GM12878 (cell line): ENCODE results near the gene STK32A. TPM values are rescaled to one million over a fixed set of nuclear protein-coding genes. Genes with fewer than 3 reads are reported as not detected.

Experiments used
- ATAC-seq: fragments of 200-7000 bp; cut with Tn5 transposase; 3 replicates; pipeline ENCODE4 v1.9.1; 2020; ENCODE audit warnings: mild to moderate bottlenecking, moderate library complexity
- BruUV-seq: library from RNA; stranded (reverse); fragments of 400-500 nt; replicated peaks from 2 replicates; lab custom pipeline; 2021; lab: Mats Ljungman, UMichigan
- CTCF ChIA-PET: fragments of 300-600 bp; sonication (Branson Sonifier 250); formaldehyde crosslinking; extraction: SDS; loops from one replicate; lab custom pipeline; 2021; ENCODE audit warnings: inconsistent platforms; lab: Yijun Ruan, JAX
- POLR2A ChIA-PET: fragments of 350-600 bp; formaldehyde crosslinking; extraction: SDS; loops from one replicate; lab custom pipeline; 2021; ENCODE audit warnings: inconsistent platforms; lab: Charles Lee
- RAD21 ChIA-PET: fragments of 300-600 bp; sonication (Branson Sonifier 250); formaldehyde crosslinking; loops from one replicate; lab custom pipeline; 2023; ENCODE audit warnings: antibody characterized with exemption; ENCODE audit not compliant: unreplicated experiment; lab: Charles Lee
- SMC1A ChIA-PET: fragments of 300-600 bp; sonication (Branson Sonifier 250); formaldehyde crosslinking; loops from one replicate; lab custom pipeline; 2023; ENCODE audit not compliant: unreplicated experiment, uncharacterized antibody; lab: Charles Lee
- DNase-seq: peaks from one replicate; pipeline ENCODE4 v3.0.0-alpha.2; 2011; ENCODE audit warnings: low read depth, low spot score
- FAIRE-seq: peaks from 3 replicates; lab custom pipeline; 2011; peaks lifted over from hg19 to GRCh38; lab: Jason Lieb, UNC
- H2AFZ ChIP-seq: 2 replicates; pipeline ENCODE4 v1.6.0; 2011; ENCODE audit warnings: low read depth, low read length, control low read depth; ENCODE audit not compliant: control insufficient read depth
- H3K27ac ChIP-seq: 2 replicates; pipeline ENCODE4 v1.5.1; 2011; ENCODE audit warnings: control low read depth; ENCODE audit not compliant: control insufficient read depth, insufficient read depth
- H3K27me3 ChIP-seq, 2 experiments: replicated peaks in 1 of 2; 2 replicates each; pipeline versions ENCODE4 v1.6.0 to v1.6.1; 2011; ENCODE audit warnings: low read length in 1 of 2; ENCODE audit not compliant: control insufficient read depth in 2 of 2, insufficient read depth in 2 of 2
- H3K36me3 ChIP-seq, 2 experiments: 2 replicates each; pipeline ENCODE4 v1.5.1; 2011; ENCODE audit warnings: low read length in 1 of 2; ENCODE audit not compliant: control insufficient read depth in 2 of 2, insufficient read depth in 2 of 2
- H3K4me1 ChIP-seq: 2 replicates; pipeline ENCODE4 v1.6.1; 2011; ENCODE audit warnings: mild to moderate bottlenecking, low read length, moderate library complexity, mixed read lengths; ENCODE audit not compliant: control insufficient read depth, insufficient read depth
- H3K4me2 ChIP-seq: 2 replicates; pipeline ENCODE4 v1.6.0; 2011; ENCODE audit warnings: control low read depth; ENCODE audit not compliant: control insufficient read depth, insufficient read depth
- H3K4me3 ChIP-seq: fragments of 200-600 bp; sonication (generic); 2 replicates; pipeline ENCODE4 v1.5.1; 2016
- H3K79me2 ChIP-seq: 2 replicates; pipeline ENCODE4 v1.6.0; 2011; ENCODE audit warnings: low read length; ENCODE audit not compliant: control insufficient read depth, insufficient read depth
- H3K9ac ChIP-seq: 2 replicates; pipeline ENCODE4 v1.8.0; 2011; ENCODE audit warnings: low read length, control low read depth, mixed read lengths; ENCODE audit not compliant: control insufficient read depth, insufficient read depth
- H3K9me3 ChIP-seq: replicated peaks from 3 replicates; pipeline ENCODE4 v1.5.1; 2011; ENCODE audit warnings: mild to moderate bottlenecking, low read length; ENCODE audit not compliant: control insufficient read depth, insufficient read depth
- H4K20me1 ChIP-seq: 2 replicates; pipeline ENCODE4 v1.6.0; 2011; ENCODE audit not compliant: control insufficient read depth, insufficient read depth
- DPF2 ChIP-seq: fragments of 450-650 bp; IDR thresholded peaks from 2 replicates; pipeline ENCODE4 v1.6.1; 2017; ENCODE audit warnings: mild to moderate bottlenecking
- MTA2 ChIP-seq: fragments of 450-650 bp; IDR thresholded peaks from 2 replicates; pipeline ENCODE4 v1.6.1; 2016; ENCODE audit warnings: low read depth, mild to moderate bottlenecking, moderate library complexity
- WGBS: methylation state at CpG from one replicate; pipeline ENCODE4 v1.1.6; 2016; ENCODE audit warnings: low lambda C conversion rate; ENCODE audit not compliant: insufficient replicate concordance, insufficient coverage; ENCODE audit errors: missing lambda C conversion rate; 5-methylcytosine and 5-hydroxymethylcytosine counted together
- in situ Hi-C: fragments of 300-500 bp; cut with MboI; formaldehyde crosslinking; loops from 9 replicates; pipeline ENCODE4 v1.14.3; 2018; ENCODE audit warnings: mixed read lengths
- intact Hi-C: fragments of 100-400 bp; cut with micrococcal nuclease; formaldehyde crosslinking; loops from one replicate; pipeline ENCODE4 v1.14.2; 2022; ENCODE audit not compliant: unreplicated experiment
- polyA plus RNA-seq, 11 experiments: library from polyadenylated mRNA; depleted of rRNA in 4 of 11; unstranded in 6 of 11; stranded (reverse) in 5 of 11; fragments of >200 nt; fragmentation: Nextera tagmentation in 4 of 11; fragmentation: Illumina TruSeq in 1 of 11; extraction: Ambion mirVana in 4 of 11; extraction: Trizol in 1 of 11; gene quantifications; 1 replicate in 1 of 11; 2 replicates in 10 of 11; pipeline versions ENCODE4 v1.2.1 to v1.2.3, GENCODE V29; 2011 to 2016; ENCODE audit warnings: inconsistent platforms in 2 of 11, missing spikeins in 2 of 11, low read depth in 1 of 11
- total RNA-seq, 4 experiments: library from RNA; depleted of rRNA in 3 of 4; stranded (reverse); fragments of >200 nt in 3 of 4; fragmentation: Illumina TruSeq in 1 of 4; extraction: Trizol in 1 of 4; gene quantifications; 2 replicates each; pipeline versions ENCODE4 v1.2.1 to v1.2.3, GENCODE V29; 2013 to 2021
- TF ChIP-seq, protein P1 (sequence below): fragments of 450-650 bp; conservative IDR thresholded peaks from 2 replicates; pipeline ENCODE4 v1.6.1; 2017; ENCODE audit warnings: mild to moderate bottlenecking, moderate library complexity

Gene STK32A
- total and polyA plus RNA-seq, 10 of the 15 experiments (the other 5 are each of a cell fraction or from before 2014, with no cell fraction given) = under 0.01 to 0.10 TPM; not detected in 8

DNA sequence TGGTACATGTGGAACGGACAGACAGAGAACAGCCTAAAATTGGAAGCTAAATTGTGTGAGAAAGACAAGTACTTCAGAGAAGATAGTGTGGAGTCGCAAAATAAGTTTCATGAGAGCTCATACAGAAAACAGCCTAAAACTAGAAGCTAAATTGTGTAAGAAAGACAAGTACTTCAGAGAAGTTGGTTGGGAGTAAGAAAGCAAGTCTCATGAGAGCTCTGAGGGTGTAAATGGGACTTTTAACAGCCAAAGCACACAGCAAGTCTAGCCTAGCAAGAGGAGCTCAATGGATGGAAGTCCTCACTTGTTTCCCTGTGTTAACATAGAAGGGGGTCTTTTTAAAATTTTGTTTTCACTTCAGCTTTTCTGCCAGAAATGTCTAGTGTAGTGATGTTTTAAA is 93.1 kb downstream of the STK32A start (continued):
- TF ChIP-seq DPF2 = no peak

DNA sequence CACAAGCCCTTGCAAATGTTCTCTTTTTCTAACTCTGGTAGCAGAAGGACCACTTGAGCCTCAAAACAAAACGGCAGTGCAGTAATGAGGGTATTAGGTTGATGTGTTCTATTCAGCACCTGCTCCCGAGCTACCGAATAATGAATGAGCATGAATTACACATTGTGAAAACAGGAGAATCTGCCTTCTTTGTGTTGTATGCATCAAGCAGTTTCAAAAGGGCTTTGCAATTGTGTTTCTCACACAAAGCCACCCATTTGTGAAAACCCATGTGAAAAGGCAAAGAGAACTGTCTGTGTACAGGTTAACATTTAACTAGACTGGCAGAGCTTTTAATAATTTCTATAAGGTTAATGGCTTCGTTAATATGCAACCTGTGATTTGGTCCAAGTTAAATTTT is 97.8 kb downstream of the STK32A start:
- RAD21 ChIA-PET = interaction anchor here (0.8 to 3.6 kb wide), 4 partner anchors 10 to 149 kb away, joined by 3 to 13 read pairs (median 4); no protein-coding TSS in a partner anchor

More for the DNA sequence above, 97.8 kb downstream of the STK32A start:
- no peaks in the 10 kb centered on the region for H3K9me3 ChIP-seq
- no peak overlapping the region for H3K27ac ChIP-seq
- peak; percentile 32 for DNase-seq
- no peak overlapping the region for H3K9ac ChIP-seq
- no peak overlapping the region for H2AFZ ChIP-seq
- 18% methylated on average over 4 of the region's 4 CpGs for WGBS
- H3K4me3 ChIP-seq = no peak overlapping the region
- no peaks in the 10 kb centered on the region for H3K36me3 ChIP-seq
- no peaks in the 10 kb centered on the region; a peak in 1 of 4 replicates for H3K27me3 ChIP-seq
- in situ Hi-C loops = no loop called here
- TF ChIP-seq MTA2 = peak; percentile 36; the same call in 1 of the 2 replicates
- TF ChIP-seq, protein P1, sequence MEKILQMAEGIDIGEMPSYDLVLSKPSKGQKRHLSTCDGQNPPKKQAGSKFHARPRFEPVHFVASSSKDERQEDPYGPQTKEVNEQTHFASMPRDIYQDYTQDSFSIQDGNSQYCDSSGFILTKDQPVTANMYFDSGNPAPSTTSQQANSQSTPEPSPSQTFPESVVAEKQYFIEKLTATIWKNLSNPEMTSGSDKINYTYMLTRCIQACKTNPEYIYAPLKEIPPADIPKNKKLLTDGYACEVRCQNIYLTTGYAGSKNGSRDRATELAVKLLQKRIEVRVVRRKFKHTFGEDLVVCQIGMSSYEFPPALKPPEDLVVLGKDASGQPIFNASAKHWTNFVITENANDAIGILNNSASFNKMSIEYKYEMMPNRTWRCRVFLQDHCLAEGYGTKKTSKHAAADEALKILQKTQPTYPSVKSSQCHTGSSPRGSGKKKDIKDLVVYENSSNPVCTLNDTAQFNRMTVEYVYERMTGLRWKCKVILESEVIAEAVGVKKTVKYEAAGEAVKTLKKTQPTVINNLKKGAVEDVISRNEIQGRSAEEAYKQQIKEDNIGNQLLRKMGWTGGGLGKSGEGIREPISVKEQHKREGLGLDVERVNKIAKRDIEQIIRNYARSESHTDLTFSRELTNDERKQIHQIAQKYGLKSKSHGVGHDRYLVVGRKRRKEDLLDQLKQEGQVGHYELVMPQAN = no peak
- FAIRE-seq = no peak
- H3K4me1 ChIP-seq = no peaks in the 10 kb centered on the region
- no peak overlapping the region for H3K4me2 ChIP-seq
- ChIA-PET SMC1A (interaction anchor here (0.8 to 2.8 kb wide), 3 partner anchors 10 to 37 kb away, joined by 4 to 14 read pairs (median 4); no protein-coding TSS in a partner anchor), CTCF (interaction anchor here (1.0 to 1.8 kb wide), 5 partner anchors 9 to 144 kb away, joined by 3 to 5 read pairs (median 4); no protein-coding TSS in a partner anchor), POLR2A (no interaction called here)
- ATAC-seq = peak; percentile 71
- intact Hi-C loops = no loop called here
- no peaks in the 10 kb centered on the region for H3K79me2 ChIP-seq
- no peaks in the 10 kb centered on the region for H4K20me1 ChIP-seq
- no TSS peak for BruUV-seq
